Measurements from ENCODE around the gene VEPH1. TPM values are rescaled to one million over a fixed set of nuclear protein-coding genes. Genes with fewer than 3 reads are reported as not detected.

VEPH1 gene
- total RNA-seq, 4 donors from 2014 or later = 0.07 TPM; not detected in 3

DNA sequence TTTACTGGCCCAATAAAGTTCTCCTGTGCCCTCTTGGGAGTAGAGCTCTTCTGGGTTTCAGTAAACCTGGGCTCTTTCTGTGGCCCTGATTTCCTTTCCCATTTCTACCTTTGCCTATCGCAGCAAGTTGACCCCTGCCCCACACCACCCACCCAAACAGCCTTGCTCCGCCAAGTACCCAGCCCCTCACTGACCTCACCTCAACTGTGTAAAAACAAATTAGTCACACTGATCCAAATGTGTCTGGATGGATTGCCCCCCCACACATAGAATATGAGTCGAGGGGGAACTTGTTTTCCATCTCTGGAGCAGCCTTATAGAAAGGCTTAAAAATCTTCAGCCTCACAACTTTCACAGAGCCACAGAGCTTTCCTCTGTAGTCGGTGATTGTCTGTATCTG is 28.6 kb upstream of the VEPH1 start:
- TF ChIP-seq, protein P1, sequence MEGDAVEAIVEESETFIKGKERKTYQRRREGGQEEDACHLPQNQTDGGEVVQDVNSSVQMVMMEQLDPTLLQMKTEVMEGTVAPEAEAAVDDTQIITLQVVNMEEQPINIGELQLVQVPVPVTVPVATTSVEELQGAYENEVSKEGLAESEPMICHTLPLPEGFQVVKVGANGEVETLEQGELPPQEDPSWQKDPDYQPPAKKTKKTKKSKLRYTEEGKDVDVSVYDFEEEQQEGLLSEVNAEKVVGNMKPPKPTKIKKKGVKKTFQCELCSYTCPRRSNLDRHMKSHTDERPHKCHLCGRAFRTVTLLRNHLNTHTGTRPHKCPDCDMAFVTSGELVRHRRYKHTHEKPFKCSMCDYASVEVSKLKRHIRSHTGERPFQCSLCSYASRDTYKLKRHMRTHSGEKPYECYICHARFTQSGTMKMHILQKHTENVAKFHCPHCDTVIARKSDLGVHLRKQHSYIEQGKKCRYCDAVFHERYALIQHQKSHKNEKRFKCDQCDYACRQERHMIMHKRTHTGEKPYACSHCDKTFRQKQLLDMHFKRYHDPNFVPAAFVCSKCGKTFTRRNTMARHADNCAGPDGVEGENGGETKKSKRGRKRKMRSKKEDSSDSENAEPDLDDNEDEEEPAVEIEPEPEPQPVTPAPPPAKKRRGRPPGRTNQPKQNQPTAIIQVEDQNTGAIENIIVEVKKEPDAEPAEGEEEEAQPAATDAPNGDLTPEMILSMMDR (IDR thresholded peaks at IDR 0.05 in 4 of 5, conservative IDR thresholded peaks at IDR 0.05 in 1 of 5) = no peak
- no peak for TF ChIP-seq POLR2A (IDR thresholded peaks at IDR 0.05)
- Histone ChIP-seq H3K9me3 (no peaks in the 10 kb centered on the region), H3K27ac (no peak overlapping the region), H3K36me3 (no peaks in the 10 kb centered on the region), H3K27me3 (no peaks in the 10 kb centered on the region), H3K4me3 (no peak overlapping the region), H3K4me1 (no peaks in the 10 kb centered on the region)
- in situ Hi-C loops (cut with MboI; ENCODE audit: low sequenced_read_pairs in 4 of 4) = no loop called here
- intact Hi-C loops (cut with DNase I; ENCODE audit: low total_unique reads) = loop anchor here (1.0 kb wide), 1 partner anchor 41 kb away; no protein-coding TSS in a partner anchor
- DNase-seq (no peak), ATAC-seq (no peak)

DNA sequence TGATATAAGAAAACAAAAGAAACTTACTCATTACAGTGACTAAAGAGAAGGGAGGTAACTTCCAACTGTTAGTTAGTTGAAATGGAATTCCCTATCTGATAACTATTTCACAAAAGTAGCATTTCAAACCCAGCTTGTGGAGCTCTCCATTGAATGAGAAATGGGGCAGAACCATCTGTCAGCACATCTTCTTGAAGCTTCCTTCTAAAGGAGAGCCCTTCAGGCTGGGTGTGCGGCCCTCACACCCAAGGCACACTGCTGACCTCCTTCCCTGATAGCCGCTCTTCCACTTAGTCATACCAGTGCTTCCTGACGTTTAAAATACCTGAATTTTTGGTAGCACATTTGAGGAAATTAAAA is 28.1 kb upstream of the VEPH1 start:
- H3K4me3 ChIP-seq = no peak overlapping the region
- DNase-seq (no peak), ATAC-seq (no peak)
- H3K27me3 ChIP-seq = no peaks in the 10 kb centered on the region
- no peaks in the 10 kb centered on the region for H3K9me3 ChIP-seq
- intact Hi-C loops (cut with DNase I; ENCODE audit: low total_unique reads) = no loop called here
- TF ChIP-seq, protein P1 (IDR thresholded peaks at IDR 0.05 in 4 of 5, conservative IDR thresholded peaks at IDR 0.05 in 1 of 5) = no peak
- no peak for TF ChIP-seq POLR2A (IDR thresholded peaks at IDR 0.05)
- in situ Hi-C loops (cut with MboI; ENCODE audit: low sequenced_read_pairs in 4 of 4) = no loop called here
- no peaks in the 10 kb centered on the region for H3K4me1 ChIP-seq
- no peaks in the 10 kb centered on the region for H3K36me3 ChIP-seq
- H3K27ac ChIP-seq = no peak overlapping the region

DNA sequence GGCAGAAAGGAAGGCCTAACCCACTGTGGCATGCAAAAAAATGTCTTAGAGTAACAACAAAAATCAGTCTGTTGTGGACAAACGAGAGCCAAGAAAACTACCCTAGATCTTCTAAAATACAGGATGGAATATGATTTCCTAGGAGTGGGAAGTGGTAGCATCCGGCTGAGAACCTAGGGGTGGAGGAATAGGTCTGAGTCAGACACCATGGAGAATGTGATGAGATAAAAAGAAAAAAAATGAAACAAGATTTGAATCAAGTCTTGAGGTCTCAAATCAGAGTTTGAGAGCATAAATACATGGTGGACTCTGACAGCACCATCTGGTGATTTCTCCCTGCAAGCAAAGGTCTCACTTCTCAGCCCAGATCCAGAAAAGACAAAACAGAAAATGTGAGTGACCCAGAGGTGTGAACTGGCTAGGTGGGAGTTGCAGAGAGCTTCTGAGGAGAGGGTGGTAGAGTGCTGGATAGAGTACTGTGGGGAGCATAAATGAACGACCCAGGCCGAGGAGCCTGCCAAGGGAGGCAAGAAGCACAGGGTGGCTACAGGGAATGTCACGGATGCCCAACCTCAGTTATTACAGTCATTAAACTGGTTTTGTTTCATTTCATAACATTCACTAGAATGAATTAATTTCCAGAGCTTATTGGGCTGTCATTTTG is 27.6 kb upstream of the VEPH1 start:
- intact Hi-C loops (cut with DNase I; ENCODE audit: low total_unique reads) = no loop called here

DNA sequence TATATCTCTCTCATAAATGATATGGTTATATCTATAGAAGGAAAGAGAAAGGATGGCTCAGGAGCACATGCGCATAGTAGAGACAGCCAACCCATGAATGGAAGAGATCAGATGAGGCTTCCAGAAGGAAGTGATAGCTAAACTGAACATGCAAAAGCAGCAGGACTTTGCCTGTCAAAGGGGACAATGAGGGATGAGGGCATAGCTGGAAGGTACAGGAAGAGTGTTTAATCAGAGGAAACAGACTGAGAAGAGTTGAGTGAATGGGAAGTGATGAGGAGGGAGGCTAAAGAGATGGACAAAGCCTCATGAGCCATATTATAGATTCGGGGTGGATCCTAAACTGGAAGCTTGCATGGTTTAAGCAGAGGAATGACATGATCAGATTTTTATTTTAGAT is 26.5 kb upstream of the VEPH1 start:
- intact Hi-C loops (cut with DNase I; ENCODE audit: low total_unique reads) (no loop called here), in situ Hi-C loops (cut with MboI; ENCODE audit: low sequenced_read_pairs in 4 of 4) (no loop called here)
- DNase-seq (no peak), ATAC-seq (no peak)
- Histone ChIP-seq H3K27me3 (no peaks in the 10 kb centered on the region), H3K9me3 (no peaks in the 10 kb centered on the region), H3K36me3 (no peaks in the 10 kb centered on the region), H3K4me1 (no peaks in the 10 kb centered on the region), H3K27ac (no peak overlapping the region), H3K4me3 (no peak overlapping the region)
- TF ChIP-seq POLR2A (IDR thresholded peaks at IDR 0.05) = no peak
- TF ChIP-seq, protein P1 (IDR thresholded peaks at IDR 0.05 in 4 of 5, conservative IDR thresholded peaks at IDR 0.05 in 1 of 5) = no peak

More for the DNA sequence above, 27.6 kb upstream of the VEPH1 start:
- Histone ChIP-seq H3K4me1 (no peaks in the 10 kb centered on the region), H3K4me3 (no peak overlapping the region), H3K36me3 (no peaks in the 10 kb centered on the region), H3K27ac (no peak overlapping the region), H3K9me3 (no peaks in the 10 kb centered on the region), H3K27me3 (no peaks in the 10 kb centered on the region)
- no peak for ATAC-seq
- no peak for DNase-seq
- in situ Hi-C loops (cut with MboI; ENCODE audit: low sequenced_read_pairs in 4 of 4) = no loop called here
- TF ChIP-seq, protein P1 (IDR thresholded peaks at IDR 0.05 in 4 of 5, conservative IDR thresholded peaks at IDR 0.05 in 1 of 5) = no peak
- TF ChIP-seq POLR2A (IDR thresholded peaks at IDR 0.05) = no peak

DNA sequence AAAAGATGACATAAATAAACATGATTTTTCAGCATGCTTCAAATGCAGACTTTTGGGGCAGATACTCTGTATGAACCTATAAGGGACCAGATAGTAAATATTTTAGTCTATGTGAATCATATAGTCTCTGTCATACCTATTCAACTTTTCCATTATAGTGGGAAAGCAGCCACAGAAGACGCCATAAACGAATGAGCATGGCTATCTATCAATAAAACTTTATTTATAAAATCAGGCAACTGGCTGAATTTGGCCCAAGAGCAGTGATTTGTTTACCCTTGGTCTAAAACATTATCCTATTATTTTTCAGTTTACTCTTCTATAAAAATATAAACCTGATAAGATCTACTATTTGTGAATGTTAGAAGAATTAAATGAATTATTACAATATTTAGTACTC is 25.9 kb upstream of the VEPH1 start:
- intact Hi-C loops (cut with DNase I; ENCODE audit: low total_unique reads) (no loop called here), in situ Hi-C loops (cut with MboI; ENCODE audit: low sequenced_read_pairs in 4 of 4) (no loop called here)
- H3K27ac ChIP-seq = no peak overlapping the region
- ATAC-seq (no peak), DNase-seq (no peak)
- H3K4me1 ChIP-seq = no peaks in the 10 kb centered on the region
- no peak overlapping the region for H3K4me3 ChIP-seq
- H3K9me3 ChIP-seq = no peaks in the 10 kb centered on the region
- H3K27me3 ChIP-seq = no peaks in the 10 kb centered on the region
- TF ChIP-seq, protein P1 (IDR thresholded peaks at IDR 0.05 in 4 of 5, conservative IDR thresholded peaks at IDR 0.05 in 1 of 5) = no peak
- no peak for TF ChIP-seq POLR2A (IDR thresholded peaks at IDR 0.05)
- H3K36me3 ChIP-seq = no peaks in the 10 kb centered on the region

All from gastrocnemius medialis (tissue), 4 donors.